Adipocyte (in vitro differentiated cells): Measurements from ENCODE around the gene COBLL1.
"Not testable (repeated sequence)": the region's sequence is repeated elsewhere in the genome, so short reads cannot be mapped to it uniquely, and the experiment has no call there.

ENCODE experiments used
- DNase-seq: peaks from one replicate; pipeline ENCODE4 v3.0.0-alpha.2; 2015; ENCODE audit warnings: low read depth
- H3K27me3 ChIP-seq: replicated peaks from 2 replicates; pipeline ENCODE4 v1.7.0; 2013; ENCODE audit warnings: mild to moderate bottlenecking, low read length, moderate library complexity; ENCODE audit not compliant: control insufficient read depth, insufficient read depth
- H3K36me3 ChIP-seq: 2 replicates; pipeline ENCODE4 v1.7.0; 2013; ENCODE audit warnings: low read length, mild to moderate bottlenecking, moderate library complexity; ENCODE audit not compliant: control insufficient read depth, insufficient read depth, severe bottlenecking
- H3K4me1 ChIP-seq: 2 replicates; pipeline ENCODE4 v1.7.0; 2013; ENCODE audit warnings: mild to moderate bottlenecking, low read length, moderate library complexity; ENCODE audit not compliant: control insufficient read depth, insufficient read depth
- H3K4me3 ChIP-seq: 2 replicates; pipeline ENCODE4 v1.7.0; 2013; ENCODE audit warnings: mild to moderate bottlenecking, low read length, moderate library complexity
- H3K9ac ChIP-seq: 2 replicates; pipeline ENCODE4 v1.7.0; 2013; ENCODE audit warnings: mild to moderate bottlenecking, low read length, moderate library complexity
- H3K9me3 ChIP-seq: 2 replicates; pipeline ENCODE4 v1.7.0; 2013; ENCODE audit warnings: mild to moderate bottlenecking, low read length, moderate library complexity; ENCODE audit not compliant: control insufficient read depth

The COBLL1 gene

GRCh38 chr2:164722616-164723338 is 118.8 kb downstream of the COBLL1 start:
- H3K4me3 ChIP-seq: no peak overlapping the region
- no peak for DNase-seq
- H3K9ac ChIP-seq: no peak overlapping the region
- peaks cover 6% of the 10 kb centered on the region for H3K36me3 ChIP-seq
- no peaks in the 10 kb centered on the region for H3K9me3 ChIP-seq
- H3K4me1 ChIP-seq: peaks cover 40% of the 10 kb centered on the region
- H3K27me3 ChIP-seq: no peaks in the 10 kb centered on the region

- Histone ChIP-seq H3K27me3 (no peaks in the 10 kb centered on the region), H3K4me3 (no peak overlapping the region), H3K9ac (no peak overlapping the region), H3K36me3 (peaks cover 6% of the 10 kb centered on the region), H3K4me1 (peaks cover 46% of the 10 kb centered on the region), H3K9me3 (no peaks in the 10 kb centered on the region)
- DNase-seq: no peak
Measured at GRCh38 chr2:164721430-164721829, 120.2 kb downstream of the COBLL1 start.

- H3K4me3 ChIP-seq: peak overlapping the region; percentile 48
- H3K4me1 ChIP-seq: peaks cover 57% of the 10 kb centered on the region
- peak overlapping the region; percentile 22 for H3K9ac ChIP-seq
- H3K9me3 ChIP-seq: no peaks in the 10 kb centered on the region
- no peaks in the 10 kb centered on the region for H3K27me3 ChIP-seq
- peak; percentile 46 for DNase-seq
- peaks cover 6% of the 10 kb centered on the region for H3K36me3 ChIP-seq
Measured at GRCh38 chr2:164719996-164720941, 121.4 kb downstream of the COBLL1 start.

DNA sequence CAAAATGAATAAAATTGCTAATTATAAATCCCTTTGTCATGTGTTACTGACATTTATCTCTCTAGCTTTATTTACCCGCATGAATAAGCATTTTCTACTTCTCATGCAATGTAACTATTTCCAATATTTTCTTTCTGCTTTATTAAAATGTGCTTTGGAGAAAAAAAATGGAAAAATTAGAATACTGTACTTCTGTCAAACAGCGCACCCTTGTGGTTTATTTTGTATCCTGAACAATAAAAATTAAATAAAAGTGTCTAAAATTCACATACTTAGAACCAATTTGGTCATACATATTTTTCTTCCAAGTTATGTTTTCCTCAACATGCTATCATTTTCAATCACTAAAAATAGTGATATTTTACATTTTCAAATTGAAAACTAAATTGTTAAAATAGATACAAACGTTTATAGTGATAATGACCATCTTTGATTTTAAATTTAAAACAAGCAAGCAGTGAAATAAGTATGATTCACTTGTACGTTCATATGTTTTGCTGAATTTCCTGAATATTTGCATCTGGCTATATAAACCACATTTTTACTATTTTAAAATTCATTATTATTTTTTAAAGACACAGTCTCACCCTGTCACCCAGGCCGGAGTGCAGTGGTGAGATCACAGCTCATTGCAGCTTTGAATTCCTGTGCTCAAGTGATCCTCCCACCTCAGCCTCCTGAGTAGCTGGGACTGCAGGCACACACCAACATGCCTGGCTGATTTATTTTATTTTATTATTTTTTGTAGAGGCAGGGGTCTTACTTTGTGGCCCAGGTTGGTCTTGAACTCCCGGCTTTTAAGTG is 124.4 kb downstream of the COBLL1 start:
- no peaks in the 10 kb centered on the region for H3K9me3 ChIP-seq
- peaks cover 45% of the 10 kb centered on the region for H3K4me1 ChIP-seq
- H3K36me3 ChIP-seq: peaks cover 6% of the 10 kb centered on the region
- peak; percentile 86 for DNase-seq
- peak overlapping the region; percentile 22 for H3K9ac ChIP-seq
- no peaks in the 10 kb centered on the region for H3K27me3 ChIP-seq
- H3K4me3 ChIP-seq: no peak overlapping the region

DNA sequence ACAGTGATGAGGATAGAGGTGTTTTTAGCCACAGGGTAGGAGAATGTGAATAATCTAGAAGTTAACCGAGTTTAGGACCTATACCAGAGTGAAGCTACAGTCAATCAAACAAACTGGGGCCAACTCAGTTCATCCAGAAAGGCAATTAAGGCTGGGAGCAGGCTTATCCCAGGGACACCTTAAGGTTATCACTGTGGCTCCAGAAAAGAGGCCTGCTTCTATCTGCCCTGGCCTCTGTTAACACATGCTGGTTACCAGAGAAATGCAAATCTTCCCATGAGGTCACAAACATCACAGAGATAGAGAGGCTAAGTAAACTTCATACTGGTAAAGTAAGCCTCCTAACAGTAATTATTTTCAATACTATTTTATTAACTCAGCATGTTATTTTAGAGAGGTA is 127.2 kb downstream of the COBLL1 start:
- no peak overlapping the region for H3K4me3 ChIP-seq
- no peak for DNase-seq

DNA sequence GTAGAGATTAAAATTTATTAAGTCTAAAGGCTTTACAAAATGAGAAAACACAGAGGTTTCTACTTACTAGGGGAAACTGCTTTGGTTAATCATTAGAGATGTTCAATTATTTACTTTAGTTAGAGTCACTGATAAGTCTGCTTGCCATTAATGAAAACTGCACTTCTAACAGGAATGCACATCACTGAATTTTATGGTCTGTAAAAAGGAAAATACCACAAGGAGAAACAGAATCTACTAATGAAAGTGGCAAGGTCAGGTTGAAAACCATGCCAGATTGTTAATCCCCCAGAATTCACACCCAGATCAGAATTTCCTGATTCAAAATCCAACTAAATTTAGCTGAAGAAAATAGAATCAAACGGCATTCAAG is 129.9 kb downstream of the COBLL1 start:
- no peak overlapping the region for H3K4me3 ChIP-seq
- H3K9ac ChIP-seq: no peak overlapping the region
- peaks cover 15% of the 10 kb centered on the region for H3K4me1 ChIP-seq
- H3K9me3 ChIP-seq: no peaks in the 10 kb centered on the region
- H3K36me3 ChIP-seq: no peaks in the 10 kb centered on the region
- no peak for DNase-seq
- no peaks in the 10 kb centered on the region for H3K27me3 ChIP-seq

More for the DNA sequence above, 127.2 kb downstream of the COBLL1 start:
- peaks cover 17% of the 10 kb centered on the region for H3K4me1 ChIP-seq
- peaks cover 6% of the 10 kb centered on the region for H3K36me3 ChIP-seq
- no peaks in the 10 kb centered on the region for H3K27me3 ChIP-seq
- H3K9ac ChIP-seq: no peak overlapping the region
- no peaks in the 10 kb centered on the region for H3K9me3 ChIP-seq

- H3K4me3 ChIP-seq: no peak overlapping the region
- no peaks in the 10 kb centered on the region for H3K36me3 ChIP-seq
- peaks cover 8% of the 10 kb centered on the region for H3K4me1 ChIP-seq
- DNase-seq: no peak
- H3K9ac ChIP-seq: no peak overlapping the region
- H3K27me3 ChIP-seq: no peaks in the 10 kb centered on the region
- no peaks in the 10 kb centered on the region for H3K9me3 ChIP-seq
Measured at GRCh38 chr2:164710837-164711765, 130.5 kb downstream of the COBLL1 start.

- not testable (repeated sequence) for H3K9me3 ChIP-seq, H3K9ac ChIP-seq, H3K4me3 ChIP-seq, H3K36me3 ChIP-seq, H3K4me1 ChIP-seq, H3K27me3 ChIP-seq
- DNase-seq: peak; percentile 43
Measured at GRCh38 chr2:164710252-164710836, 131.3 kb downstream of the COBLL1 start.

GRCh38 chr2:164706522-164706921 is 135.1 kb downstream of the COBLL1 start:
- no peak overlapping the region for H3K9ac ChIP-seq
- H3K27me3 ChIP-seq: no peaks in the 10 kb centered on the region
- no peaks in the 10 kb centered on the region for H3K9me3 ChIP-seq
- H3K4me1 ChIP-seq: no peaks in the 10 kb centered on the region
- no peak overlapping the region for H3K4me3 ChIP-seq
- peaks cover 11% of the 10 kb centered on the region for H3K36me3 ChIP-seq
- DNase-seq: peak; percentile 14
